SK-N-SH treated with all-trans-retinoic acid at 6 μM for 48 hours (cell line): ENCODE results near the gene SPINK5.

Experiments used
- ARNTL ChIP-seq: fragments of 450-650 bp; formaldehyde crosslinking; IDR thresholded peaks from 2 replicates; pipeline ENCODE4 v1.5.0; 2020; ENCODE audit warnings: low read depth, mild to moderate bottlenecking, moderate library complexity, borderline replicate concordance
- CREB5 ChIP-seq: fragments of 250-450 bp; sonication (Bioruptor Pico); IDR thresholded peaks from 2 replicates; pipeline ENCODE4 v1.5.1; 2020; ENCODE audit warnings: low read depth, mild to moderate bottlenecking, moderate library complexity
- CSRNP3 ChIP-seq: fragments of 250-450 bp; sonication (Bioruptor Pico); IDR thresholded peaks from 2 replicates; pipeline ENCODE4 v1.5.1; 2021; ENCODE audit warnings: mild to moderate bottlenecking, moderate library complexity
- PATZ1 ChIP-seq: fragments of 250-450 bp; sonication (Bioruptor Pico); IDR thresholded peaks from 2 replicates; pipeline ENCODE4 v1.8.0; 2020; ENCODE audit warnings: mild to moderate bottlenecking, moderate library complexity, borderline replicate concordance
- RARB ChIP-seq: fragments of 250-450 bp; sonication (Bioruptor Pico); IDR thresholded peaks from 2 replicates; pipeline ENCODE4 v1.8.0; 2021; ENCODE audit warnings: mild to moderate bottlenecking, moderate library complexity
- ZC3H10 ChIP-seq: fragments of 250-450 bp; sonication (Bioruptor Pico); IDR thresholded peaks from 2 replicates; pipeline ENCODE4 v1.5.1; 2021; ENCODE audit warnings: mild to moderate bottlenecking, moderate library complexity
- ZFP3 ChIP-seq: fragments of 250-450 bp; sonication (Bioruptor Pico); IDR thresholded peaks from 2 replicates; pipeline ENCODE4 v1.5.0; 2020; ENCODE audit warnings: mild to moderate bottlenecking, moderate library complexity
- ZNF8 ChIP-seq: fragments of 450-650 bp; formaldehyde crosslinking; IDR thresholded peaks from 2 replicates; pipeline ENCODE4 v1.5.0; 2020; ENCODE audit warnings: mild to moderate bottlenecking, moderate library complexity

GRCh38 chr5:148043705-148044104 is 20.1 kb upstream of the SPINK5 start:
- TF ChIP-seq ZC3H10 (CRISPR knock-in tag) (no peak), PATZ1 (CRISPR knock-in tag) (no peak), RARB (CRISPR knock-in tag) (no peak), ARNTL (CRISPR knock-in tag) (no peak), CREB5 (no peak), ZFP3 (no peak), CSRNP3 (CRISPR knock-in tag) (no peak), ZNF8 (no peak)
